Activated CD4-positive, alpha-beta T cell treated with anti-CD3 and anti-CD28 coated beads, Interleukin-2, amount 50 U/mL, for 4 hours (primary cell): ENCODE data around the gene DIP2B.
"Not testable (repeated sequence)": the region's sequence is repeated elsewhere in the genome, so short reads cannot be mapped to it uniquely, and the experiment has no call there.

ENCODE experiments used
- DNase-seq, 2 experiments: peaks; one replicate each; pipeline ENCODE4 v3.0.0-alpha.2; 2020

The DIP2B gene

GRCh38 chr12:50740307-50740706, 235.5 kb downstream of the DIP2B start:
- no peak for DNase-seq

GRCh38 chr12:50742776-50743175, 238.0 kb downstream of the DIP2B start:
- no peak for DNase-seq

GRCh38 chr12:50745861-50746260, 241.1 kb downstream of the DIP2B start:
- no peak for DNase-seq

- no peak for DNase-seq
Observed at GRCh38 chr12:50746431-50746830, 241.6 kb downstream of the DIP2B start.

- DNase-seq = no peak
Observed at GRCh38 chr12:50747817-50748216, 243.0 kb downstream of the DIP2B start.

GRCh38 chr12:50749459-50749882, 244.7 kb downstream of the DIP2B start:
- no peak for DNase-seq

- no peak for DNase-seq
Observed at GRCh38 chr12:50750366-50750765, 245.6 kb downstream of the DIP2B start.

GRCh38 chr12:50751948-50752721, 247.3 kb downstream of the DIP2B start:
- DNase-seq = no peak

GRCh38 chr12:50753232-50753769, 248.5 kb downstream of the DIP2B start:
- no peak for DNase-seq

- DNase-seq = peak; percentile 82 to 86
Observed at GRCh38 chr12:50763639-50764285, 259.0 kb downstream of the DIP2B start, which contains the start of gene ATF1. TSS of gene ATF1 (plus strand) at chr12:50764101. CDS start at chr12:50780146, 16,045 bp downstream.

GRCh38 chr12:50764286-50765094, 259.7 kb downstream of the DIP2B start:
- DNase-seq = peak; percentile 16 to 19

GRCh38 chr12:50765095-50765911, 260.5 kb downstream of the DIP2B start:
- peak; percentile 39 to 43 for DNase-seq

GRCh38 chr12:50768391-50768790, 263.6 kb downstream of the DIP2B start:
- DNase-seq = no peak

- DNase-seq = not testable (repeated sequence)
Observed at GRCh38 chr12:50768813-50769212, 264.0 kb downstream of the DIP2B start.

GRCh38 chr12:50771409-50771808, 266.6 kb downstream of the DIP2B start:
- no peak for DNase-seq

- no peak for DNase-seq
Observed at GRCh38 chr12:50772470-50772869, 267.7 kb downstream of the DIP2B start.

- no peak for DNase-seq
Observed at GRCh38 chr12:50772877-50773276, 268.1 kb downstream of the DIP2B start.

GRCh38 chr12:50775251-50775650, 270.5 kb downstream of the DIP2B start:
- DNase-seq = no peak

GRCh38 chr12:50776749-50777728, 272.3 kb downstream of the DIP2B start:
- no peak for DNase-seq

- no peak for DNase-seq
Observed at GRCh38 chr12:50778663-50779590, 274.1 kb downstream of the DIP2B start.
